PC-3 (cell line): ENCODE results near the gene TFDP1.

ENCODE experiments used
- CTCF ChIP-seq: fragments of 300-600 bp; sonication (generic); conservative IDR thresholded peaks from 2 replicates; pipeline ENCODE4 v1.5.1; 2017; ENCODE audit warnings: antibody characterized with exemption, low read depth, mild to moderate bottlenecking, low read length
- EZH2 ChIP-seq: fragments of 300-600 bp; sonication (generic); IDR thresholded peaks from one replicate; pipeline ENCODE4 v1.6.1; 2017; ENCODE audit warnings: antibody characterized with exemption, mild to moderate bottlenecking, low read length; ENCODE audit not compliant: unreplicated experiment
- EZH2phosphoT487 ChIP-seq: fragments of 300-600 bp; sonication (generic); IDR thresholded peaks from 2 replicates; pipeline ENCODE4 v1.6.1; 2018; ENCODE audit warnings: mild to moderate bottlenecking, antibody characterized with exemption, low read length, borderline replicate concordance

- TF ChIP-seq CTCF (no peak), EZH2phosphoT487 (no peak), EZH2 (no peak)
Observed at GRCh38 chr13:113659337-113659736, 74.8 kb downstream of the TFDP1 start.
